ENCODE results near the gene TENM3.

- TF ChIP-seq CTCF (conservative IDR thresholded peaks at IDR 0.05) = no peak
- TF ChIP-seq EZH2 (IDR thresholded peaks at IDR 0.05; ENCODE audit: low read depth) = no peak
Observed at GRCh38 chr4:182736207-182736606, 493.0 kb downstream of the TENM3 start.
